SK-N-SH (cell line): ENCODE data around the gene TRDMT1.

Source experiments
- CHD2 ChIP-seq: fragments of 150-350 bp; IDR thresholded peaks from 2 replicates; pipeline ENCODE4 v1.6.1; 2018; ENCODE audit warnings: low read length; ENCODE audit not compliant: partially characterized antibody
- CTCF ChIP-seq: fragments of 200-600 bp; sonication (generic); IDR thresholded peaks from 2 replicates; pipeline ENCODE4 v1.6.1; 2017; ENCODE audit warnings: antibody characterized with exemption, mild to moderate bottlenecking, moderate library complexity
- EP300 ChIP-seq, 2 experiments: IDR thresholded peaks; 2 replicates each; pipeline versions ENCODE4 v1.4.0 to v1.6.1; 2012; ENCODE audit warnings: borderline replicate concordance in 1 of 2, low read depth in 1 of 2, low read length in 1 of 2
- EZH2phosphoT487 ChIP-seq: fragments of 200-600 bp; sonication (generic); IDR thresholded peaks from 2 replicates; pipeline ENCODE4 v1.6.1; 2017; ENCODE audit warnings: low read depth, mixed run types, mild to moderate bottlenecking, antibody characterized with exemption, moderate library complexity, borderline replicate concordance
- GABPA ChIP-seq: IDR thresholded peaks from 2 replicates; pipeline ENCODE4 v1.4.0; 2012; ENCODE audit warnings: low read depth, mild to moderate bottlenecking
- MAX ChIP-seq: IDR thresholded peaks from 2 replicates; pipeline ENCODE4 v1.4.0; 2012; ENCODE audit warnings: low read depth
- RAD21 ChIP-seq: IDR thresholded peaks from 2 replicates; pipeline ENCODE4 v1.6.1; 2012; ENCODE audit warnings: mild to moderate bottlenecking, low read length
- RCOR1 ChIP-seq: fragments of 150-350 bp; IDR thresholded peaks from 2 replicates; pipeline ENCODE4 v1.6.1; 2017; ENCODE audit warnings: antibody characterized with exemption, low read length
- RXRA ChIP-seq: IDR thresholded peaks from 2 replicates; pipeline ENCODE4 v1.4.0; 2012; ENCODE audit warnings: low read depth, mild to moderate bottlenecking, borderline replicate concordance
- TAF1 ChIP-seq: IDR thresholded peaks from 2 replicates; pipeline ENCODE4 v1.6.1; 2012; ENCODE audit warnings: low read depth, mild to moderate bottlenecking, low read length, moderate library complexity, borderline replicate concordance
- USF2 ChIP-seq: fragments of 150-350 bp; IDR thresholded peaks from 2 replicates; pipeline ENCODE4 v1.6.1; 2017; ENCODE audit warnings: antibody characterized with exemption, low read length, low read depth, borderline replicate concordance

GRCh38 chr10:17109475-17110207 lies 91.8 kb downstream of the TRDMT1 start:
- TF ChIP-seq CTCF (no peak), CHD2 (no peak), TAF1 (no peak), RXRA (peak; percentile 41; the same call in 1 of the 2 replicates), EZH2phosphoT487 (no peak), USF2 (no peak), MAX (peak; percentile 78; the same call in 1 of the 2 replicates), EP300 (IDR thresholded peaks at IDR 0.05; ENCODE audit: borderline replicate concordance in 1 of 2, low read depth in 1 of 2, low read length in 1 of 2) (peak in 1 of 2 experiments; percentile 70; a peak in 2 of 4 replicates), RAD21 (no peak), RCOR1 (no peak), GABPA (no peak)
